Measurements from ENCODE around the gene AUTS2. TPM values are rescaled to one million over a fixed set of nuclear protein-coding genes. Genes with fewer than 3 reads are reported as not detected.

The AUTS2 gene
- total RNA-seq, 1 experiment from 2014 or later = 50.0 TPM

DNA sequence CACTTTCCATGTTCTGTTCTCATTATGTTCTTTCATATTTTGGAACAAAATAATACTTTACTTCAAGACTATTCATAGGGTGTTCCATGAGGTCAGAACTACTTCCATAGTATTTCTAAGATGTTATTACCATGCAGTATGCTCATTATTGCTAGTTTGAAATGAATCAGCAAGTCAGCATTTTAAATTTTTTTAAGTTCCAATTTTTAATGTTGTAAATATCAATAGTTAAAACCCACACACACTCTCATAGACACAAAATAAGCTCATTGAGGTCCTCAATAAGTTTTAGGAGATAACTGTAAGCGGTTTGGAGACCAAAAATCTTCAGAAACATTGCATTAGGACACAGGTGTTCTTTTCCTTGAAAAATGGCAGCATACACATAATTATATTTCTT lies 550.7 kb downstream of the AUTS2 start:
- ChIA-PET CTCF (no interaction called here), POLR2A (no interaction called here)
- TF ChIP-seq ZBTB21 (CRISPR knock-in tag; IDR thresholded peaks at IDR 0.05; ENCODE audit: borderline replicate concordance) (no peak), KAT7 (CRISPR knock-in tag; IDR thresholded peaks at IDR 0.05; ENCODE audit: borderline replicate concordance) (no peak), IRF2 (CRISPR knock-in tag; IDR thresholded peaks at IDR 0.05; ENCODE audit: borderline replicate concordance, low read depth) (no peak), ZNF138 (CRISPR knock-in tag; conservative IDR thresholded peaks at IDR 0.05) (no peak), GTF2I (CRISPR knock-in tag; conservative IDR thresholded peaks at IDR 0.05) (no peak), TEAD1 (CRISPR knock-in tag; IDR thresholded peaks at IDR 0.05) (no peak)
- TF ChIP-seq, protein P1, sequence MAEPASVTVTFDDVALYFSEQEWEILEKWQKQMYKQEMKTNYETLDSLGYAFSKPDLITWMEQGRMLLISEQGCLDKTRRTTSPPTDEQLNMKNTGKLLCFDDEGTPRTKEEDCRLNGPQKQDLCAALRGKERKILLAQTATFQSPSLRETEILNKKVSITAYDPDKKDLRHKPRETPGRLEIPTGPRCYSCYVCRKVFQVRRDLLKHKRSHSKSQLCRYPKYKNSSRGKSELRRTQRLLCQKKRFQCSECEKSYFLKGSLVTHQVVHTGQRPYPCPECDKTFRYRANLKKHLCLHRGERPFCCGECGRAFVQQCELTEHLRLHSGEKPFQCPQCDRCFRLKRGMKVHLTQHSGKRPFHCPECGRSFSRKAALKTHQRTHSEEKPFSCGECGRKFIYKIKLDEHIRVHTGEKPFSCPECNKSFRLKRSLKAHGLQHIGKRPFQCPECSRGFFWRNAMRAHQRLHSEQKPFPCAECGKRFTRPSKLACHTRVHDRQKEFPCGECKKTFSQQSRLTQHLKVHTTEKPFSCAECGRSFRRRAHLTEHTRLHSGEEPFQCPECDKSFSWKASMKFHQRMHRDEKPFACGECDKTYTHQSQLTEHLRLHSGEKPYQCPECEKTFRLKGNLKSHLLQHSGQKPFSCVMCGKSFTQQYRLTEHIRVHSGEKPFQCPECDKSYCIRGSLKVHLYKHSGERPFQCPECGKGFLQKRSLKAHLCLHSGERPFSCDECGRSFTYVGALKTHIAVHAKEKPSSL (CRISPR knock-in tag; conservative IDR thresholded peaks at IDR 0.05) = no peak
- Mint-ChIP-seq H3K36me3 (no peaks in the 10 kb centered on the region), H3K27ac (no peak overlapping the region), H3K9me3 (no peaks in the 10 kb centered on the region), H3K4me1 (peaks cover 9% of the 10 kb centered on the region), H3K27me3 (ENCODE audit: low read depth) (0 out of 2 replicates have a peak, but pooled peaks cover 4% of the 10 kb centered on the region), H3K4me3 (no peak overlapping the region)
- no peak for DNase-seq (ENCODE audit: low spot score)
- ATAC-seq = no peak

DNA sequence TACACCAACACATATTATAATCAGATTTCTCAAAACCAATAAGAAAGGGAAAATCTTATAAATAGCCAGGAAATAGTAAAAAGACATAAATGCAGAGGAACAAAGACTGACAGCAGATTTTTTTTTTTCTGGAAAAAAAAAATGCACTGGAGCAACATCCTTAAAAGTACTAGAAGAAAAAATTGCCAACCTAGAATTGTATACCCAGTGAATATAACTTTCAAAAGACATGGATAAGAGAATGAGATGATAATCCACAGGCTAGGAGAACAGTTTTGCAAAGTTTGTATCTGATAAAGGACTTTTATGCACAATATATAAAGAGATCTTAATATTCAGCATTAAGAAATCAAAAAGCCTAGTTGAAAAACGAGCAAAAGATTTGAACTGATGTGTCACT lies 554.0 kb downstream of the AUTS2 start:
- CTCF ChIA-PET = no interaction called here
- no peak for DNase-seq (ENCODE audit: low spot score)
- no peaks in the 10 kb centered on the region for H3K36me3 Mint-ChIP-seq
- POLR2A ChIA-PET = no interaction called here
- no peak overlapping the region for H3K27ac Mint-ChIP-seq
- peaks cover 20% of the 10 kb centered on the region for H3K4me1 Mint-ChIP-seq
- H3K9me3 Mint-ChIP-seq = no peaks in the 10 kb centered on the region
- TF ChIP-seq TCF7 (CRISPR knock-in tag; IDR thresholded peaks at IDR 0.05; ENCODE audit: low read depth) (no peak), CBFB (CRISPR knock-in tag; IDR thresholded peaks at IDR 0.05; ENCODE audit: low read depth) (no peak), NR3C1 (CRISPR knock-in tag; conservative IDR thresholded peaks at IDR 0.05; ENCODE audit: low read depth) (no peak), KAT7 (CRISPR knock-in tag; IDR thresholded peaks at IDR 0.05; ENCODE audit: borderline replicate concordance) (no peak), MXD4 (CRISPR knock-in tag; IDR thresholded peaks at IDR 0.05; ENCODE audit: borderline replicate concordance) (no peak), TEAD4 (CRISPR knock-in tag; IDR thresholded peaks at IDR 0.05) (no peak), IRF2 (CRISPR knock-in tag; IDR thresholded peaks at IDR 0.05; ENCODE audit: borderline replicate concordance, low read depth) (no peak)
- TF ChIP-seq, protein P2, sequence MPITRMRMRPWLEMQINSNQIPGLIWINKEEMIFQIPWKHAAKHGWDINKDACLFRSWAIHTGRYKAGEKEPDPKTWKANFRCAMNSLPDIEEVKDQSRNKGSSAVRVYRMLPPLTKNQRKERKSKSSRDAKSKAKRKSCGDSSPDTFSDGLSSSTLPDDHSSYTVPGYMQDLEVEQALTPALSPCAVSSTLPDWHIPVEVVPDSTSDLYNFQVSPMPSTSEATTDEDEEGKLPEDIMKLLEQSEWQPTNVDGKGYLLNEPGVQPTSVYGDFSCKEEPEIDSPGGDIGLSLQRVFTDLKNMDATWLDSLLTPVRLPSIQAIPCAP (CRISPR knock-in tag; IDR thresholded peaks at IDR 0.05) = no peak
- TF ChIP-seq, protein P3, sequence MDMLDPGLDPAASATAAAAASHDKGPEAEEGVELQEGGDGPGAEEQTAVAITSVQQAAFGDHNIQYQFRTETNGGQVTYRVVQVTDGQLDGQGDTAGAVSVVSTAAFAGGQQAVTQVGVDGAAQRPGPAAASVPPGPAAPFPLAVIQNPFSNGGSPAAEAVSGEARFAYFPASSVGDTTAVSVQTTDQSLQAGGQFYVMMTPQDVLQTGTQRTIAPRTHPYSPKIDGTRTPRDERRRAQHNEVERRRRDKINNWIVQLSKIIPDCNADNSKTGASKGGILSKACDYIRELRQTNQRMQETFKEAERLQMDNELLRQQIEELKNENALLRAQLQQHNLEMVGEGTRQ (CRISPR knock-in tag; IDR thresholded peaks at IDR 0.05) = no peak
- TF ChIP-seq, protein P4, sequence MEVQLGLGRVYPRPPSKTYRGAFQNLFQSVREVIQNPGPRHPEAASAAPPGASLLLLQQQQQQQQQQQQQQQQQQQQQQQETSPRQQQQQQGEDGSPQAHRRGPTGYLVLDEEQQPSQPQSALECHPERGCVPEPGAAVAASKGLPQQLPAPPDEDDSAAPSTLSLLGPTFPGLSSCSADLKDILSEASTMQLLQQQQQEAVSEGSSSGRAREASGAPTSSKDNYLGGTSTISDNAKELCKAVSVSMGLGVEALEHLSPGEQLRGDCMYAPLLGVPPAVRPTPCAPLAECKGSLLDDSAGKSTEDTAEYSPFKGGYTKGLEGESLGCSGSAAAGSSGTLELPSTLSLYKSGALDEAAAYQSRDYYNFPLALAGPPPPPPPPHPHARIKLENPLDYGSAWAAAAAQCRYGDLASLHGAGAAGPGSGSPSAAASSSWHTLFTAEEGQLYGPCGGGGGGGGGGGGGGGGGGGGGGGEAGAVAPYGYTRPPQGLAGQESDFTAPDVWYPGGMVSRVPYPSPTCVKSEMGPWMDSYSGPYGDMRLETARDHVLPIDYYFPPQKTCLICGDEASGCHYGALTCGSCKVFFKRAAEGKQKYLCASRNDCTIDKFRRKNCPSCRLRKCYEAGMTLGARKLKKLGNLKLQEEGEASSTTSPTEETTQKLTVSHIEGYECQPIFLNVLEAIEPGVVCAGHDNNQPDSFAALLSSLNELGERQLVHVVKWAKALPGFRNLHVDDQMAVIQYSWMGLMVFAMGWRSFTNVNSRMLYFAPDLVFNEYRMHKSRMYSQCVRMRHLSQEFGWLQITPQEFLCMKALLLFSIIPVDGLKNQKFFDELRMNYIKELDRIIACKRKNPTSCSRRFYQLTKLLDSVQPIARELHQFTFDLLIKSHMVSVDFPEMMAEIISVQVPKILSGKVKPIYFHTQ (CRISPR knock-in tag; IDR thresholded peaks at IDR 0.05) = no peak
- H3K4me3 Mint-ChIP-seq = no peak overlapping the region
- no peak for ATAC-seq
- peaks cover 13% of the 10 kb centered on the region; the same call in 1 of the 2 replicates for H3K27me3 Mint-ChIP-seq (ENCODE audit: low read depth)

DNA sequence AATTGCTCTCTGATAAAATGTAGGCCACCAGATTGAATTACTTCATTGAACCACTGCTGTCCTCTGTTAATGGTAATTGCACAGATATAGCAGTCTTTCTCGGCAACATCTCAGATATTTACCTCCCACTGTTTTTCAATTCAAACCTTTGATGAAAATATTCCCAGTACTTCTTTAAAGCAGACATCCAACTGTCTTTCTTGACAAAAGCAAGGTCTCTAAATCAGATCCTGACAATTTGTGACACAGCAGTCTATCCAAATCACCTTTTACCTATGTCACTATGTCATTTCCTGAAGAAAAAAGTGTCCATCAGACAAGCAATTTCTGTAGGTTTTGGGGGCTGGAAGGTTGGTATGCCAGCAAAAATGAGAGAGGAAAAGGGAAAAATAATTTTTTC lies 555.7 kb downstream of the AUTS2 start:
- no peak for DNase-seq (ENCODE audit: low spot score)
- peaks cover 20% of the 10 kb centered on the region for H3K4me1 Mint-ChIP-seq
- H3K36me3 Mint-ChIP-seq = no peaks in the 10 kb centered on the region
- TF ChIP-seq, protein P5, sequence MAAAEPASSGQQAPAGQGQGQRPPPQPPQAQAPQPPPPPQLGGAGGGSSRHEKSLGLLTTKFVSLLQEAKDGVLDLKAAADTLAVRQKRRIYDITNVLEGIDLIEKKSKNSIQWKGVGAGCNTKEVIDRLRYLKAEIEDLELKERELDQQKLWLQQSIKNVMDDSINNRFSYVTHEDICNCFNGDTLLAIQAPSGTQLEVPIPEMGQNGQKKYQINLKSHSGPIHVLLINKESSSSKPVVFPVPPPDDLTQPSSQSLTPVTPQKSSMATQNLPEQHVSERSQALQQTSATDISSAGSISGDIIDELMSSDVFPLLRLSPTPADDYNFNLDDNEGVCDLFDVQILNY (CRISPR knock-in tag; IDR thresholded peaks at IDR 0.05) = no peak
- no peak for TF ChIP-seq SMAD3 (CRISPR knock-in tag; IDR thresholded peaks at IDR 0.05; ENCODE audit: borderline replicate concordance)
- no peak for TF ChIP-seq GRHL2 (CRISPR knock-in tag; IDR thresholded peaks at IDR 0.05; ENCODE audit: insufficient replicate concordance, severe bottlenecking)
- TF ChIP-seq, protein P6, sequence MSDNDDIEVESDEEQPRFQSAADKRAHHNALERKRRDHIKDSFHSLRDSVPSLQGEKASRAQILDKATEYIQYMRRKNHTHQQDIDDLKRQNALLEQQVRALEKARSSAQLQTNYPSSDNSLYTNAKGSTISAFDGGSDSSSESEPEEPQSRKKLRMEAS (CRISPR knock-in tag; IDR thresholded peaks at IDR 0.05) = no peak
- TF ChIP-seq PRRX2 (CRISPR knock-in tag; IDR thresholded peaks at IDR 0.05) = no peak
- TF ChIP-seq, protein P7, sequence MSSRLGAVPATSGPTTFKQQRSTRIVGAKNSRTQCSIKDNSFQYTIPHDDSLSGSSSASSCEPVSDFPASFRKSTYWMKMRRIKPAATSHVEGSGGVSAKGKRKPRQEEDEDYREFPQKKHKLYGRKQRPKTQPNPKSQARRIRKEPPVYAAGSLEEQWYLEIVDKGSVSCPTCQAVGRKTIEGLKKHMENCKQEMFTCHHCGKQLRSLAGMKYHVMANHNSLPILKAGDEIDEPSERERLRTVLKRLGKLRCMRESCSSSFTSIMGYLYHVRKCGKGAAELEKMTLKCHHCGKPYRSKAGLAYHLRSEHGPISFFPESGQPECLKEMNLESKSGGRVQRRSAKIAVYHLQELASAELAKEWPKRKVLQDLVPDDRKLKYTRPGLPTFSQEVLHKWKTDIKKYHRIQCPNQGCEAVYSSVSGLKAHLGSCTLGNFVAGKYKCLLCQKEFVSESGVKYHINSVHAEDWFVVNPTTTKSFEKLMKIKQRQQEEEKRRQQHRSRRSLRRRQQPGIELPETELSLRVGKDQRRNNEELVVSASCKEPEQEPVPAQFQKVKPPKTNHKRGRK (CRISPR knock-in tag; IDR thresholded peaks at IDR 0.05; ENCODE audit: borderline replicate concordance) = no peak
- no peak for TF ChIP-seq JUN (CRISPR knock-in tag; IDR thresholded peaks at IDR 0.05)
- TF ChIP-seq KAT7 (CRISPR knock-in tag; IDR thresholded peaks at IDR 0.05; ENCODE audit: borderline replicate concordance) = no peak
- no peak for ATAC-seq
- no peak overlapping the region for H3K4me3 Mint-ChIP-seq
- H3K9me3 Mint-ChIP-seq = no peaks in the 10 kb centered on the region
- no peak overlapping the region for H3K27ac Mint-ChIP-seq
- H3K27me3 Mint-ChIP-seq (ENCODE audit: low read depth) = peaks cover 13% of the 10 kb centered on the region; the same call in 1 of the 2 replicates
- CTCF ChIA-PET = no interaction called here
- POLR2A ChIA-PET = no interaction called here
